Left ventricle myocardium inferior (tissue), 1 donor: Measurements from ENCODE around the gene SPACA7. TPM values are rescaled to one million over a fixed set of nuclear protein-coding genes. Genes with fewer than 3 reads are reported as not detected.

Experiments used
- DNase-seq: peaks from one replicate; pipeline ENCODE4 v3.0.0-alpha.2; 2020
- H3K27ac ChIP-seq: fragments of 200-600 bp; replicated peaks from 2 replicates; pipeline ENCODE4 v1.8.0; 2021
- H3K27me3 ChIP-seq: fragments of 200-600 bp; 2 replicates; pipeline ENCODE4 v1.8.0; 2021; ENCODE audit warnings: low read depth
- H3K36me3 ChIP-seq: fragments of 200-600 bp; 2 replicates; pipeline ENCODE4 v1.8.0; 2021
- H3K4me1 ChIP-seq: fragments of 200-600 bp; 2 replicates; pipeline ENCODE4 v1.8.0; 2021
- H3K4me3 ChIP-seq: fragments of 200-600 bp; 2 replicates; pipeline ENCODE4 v1.8.0; 2021; ENCODE audit warnings: mild to moderate bottlenecking, moderate library complexity
- H3K9me3 ChIP-seq: fragments of 200-600 bp; replicated peaks from 2 replicates; pipeline ENCODE4 v1.8.0; 2021
- intact Hi-C: fragments of 100-400 bp; cut with micrococcal nuclease; formaldehyde crosslinking; loops from one replicate; pipeline ENCODE4 v1.11.0; 2022
- total RNA-seq: library from RNA; stranded (reverse); fragmentation: NEBNext Ultra II Directional; extraction: Animal tissue kit (Norgen Biotek cat#: 25700); gene quantifications from one replicate; pipeline ENCODE4 v1.2.1, GENCODE V29; 2021
- TF ChIP-seq, protein P1 (sequence below): fragments of 200-600 bp; IDR thresholded peaks from 2 replicates; pipeline ENCODE4 v1.8.0; 2021; ENCODE audit warnings: antibody characterized with exemption, mild to moderate bottlenecking, borderline replicate concordance
- donor health status: DM: no; HTN: yes; CAD: no; lungs with severe emphysema.

Gene SPACA7
- total RNA-seq, 1 donor from 2014 or later, result not detected

- intact Hi-C loops, result no loop called here
Observed at GRCh38 chr13:112447306-112447705, 71.2 kb downstream of the SPACA7 start.

DNA sequence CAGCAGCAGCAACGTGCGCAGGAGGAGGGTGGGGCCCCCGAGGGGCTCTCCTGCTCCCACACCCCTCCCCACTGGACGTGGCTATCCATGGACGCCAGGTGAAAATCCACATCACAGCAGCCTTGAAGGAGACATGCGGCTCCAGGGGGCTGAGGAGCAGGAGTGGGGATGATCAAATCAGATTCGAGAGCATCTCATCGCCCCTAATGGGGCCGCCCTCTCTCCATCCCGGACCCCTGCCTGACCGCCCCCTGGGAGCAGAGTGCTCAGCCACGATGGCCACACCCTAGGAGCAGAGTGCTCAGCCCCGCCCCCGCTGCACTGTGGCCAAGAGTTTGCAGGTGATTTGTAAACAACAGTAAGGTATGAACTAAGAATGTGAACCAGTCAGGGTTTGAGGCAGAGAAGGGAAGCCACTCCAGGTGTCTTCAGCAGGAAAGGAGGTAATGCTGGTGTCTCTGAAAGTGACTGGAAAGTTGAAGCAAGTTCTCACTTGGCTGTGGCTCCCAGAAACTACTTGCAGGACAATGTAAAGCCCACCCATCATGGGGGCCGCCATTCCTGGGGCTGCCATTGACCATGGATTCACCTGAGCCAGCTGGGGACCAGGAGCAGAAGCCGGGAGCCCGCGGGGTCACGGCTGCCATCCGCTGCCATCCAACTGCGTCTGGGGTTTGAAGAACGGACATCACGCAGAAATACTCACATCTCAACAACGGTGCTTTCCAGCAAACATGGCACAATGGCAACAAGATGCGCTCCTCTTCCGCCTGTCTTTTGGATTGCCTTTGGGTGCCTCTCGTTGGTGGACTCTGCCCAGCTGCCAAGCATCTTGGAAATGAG, 71.8 kb downstream of the SPACA7 start:
- peaks cover 86% of the 10 kb centered on the region for H3K27me3 ChIP-seq
- no peak overlapping the region for H3K27ac ChIP-seq
- DNase-seq, result no peak
- H3K9me3 ChIP-seq, result no peaks in the 10 kb centered on the region
- intact Hi-C loops, result no loop called here
- TF ChIP-seq, protein P1, sequence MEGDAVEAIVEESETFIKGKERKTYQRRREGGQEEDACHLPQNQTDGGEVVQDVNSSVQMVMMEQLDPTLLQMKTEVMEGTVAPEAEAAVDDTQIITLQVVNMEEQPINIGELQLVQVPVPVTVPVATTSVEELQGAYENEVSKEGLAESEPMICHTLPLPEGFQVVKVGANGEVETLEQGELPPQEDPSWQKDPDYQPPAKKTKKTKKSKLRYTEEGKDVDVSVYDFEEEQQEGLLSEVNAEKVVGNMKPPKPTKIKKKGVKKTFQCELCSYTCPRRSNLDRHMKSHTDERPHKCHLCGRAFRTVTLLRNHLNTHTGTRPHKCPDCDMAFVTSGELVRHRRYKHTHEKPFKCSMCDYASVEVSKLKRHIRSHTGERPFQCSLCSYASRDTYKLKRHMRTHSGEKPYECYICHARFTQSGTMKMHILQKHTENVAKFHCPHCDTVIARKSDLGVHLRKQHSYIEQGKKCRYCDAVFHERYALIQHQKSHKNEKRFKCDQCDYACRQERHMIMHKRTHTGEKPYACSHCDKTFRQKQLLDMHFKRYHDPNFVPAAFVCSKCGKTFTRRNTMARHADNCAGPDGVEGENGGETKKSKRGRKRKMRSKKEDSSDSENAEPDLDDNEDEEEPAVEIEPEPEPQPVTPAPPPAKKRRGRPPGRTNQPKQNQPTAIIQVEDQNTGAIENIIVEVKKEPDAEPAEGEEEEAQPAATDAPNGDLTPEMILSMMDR, result no peak
- H3K4me1 ChIP-seq, result peaks cover 5% of the 10 kb centered on the region
- no peaks in the 10 kb centered on the region for H3K36me3 ChIP-seq
- H3K4me3 ChIP-seq, result no peak overlapping the region

More at GRCh38 chr13:112447306-112447705, 71.2 kb downstream of the SPACA7 start:
- TF ChIP-seq, protein P1, result no peak
- Histone ChIP-seq H3K4me3 (no peak overlapping the region), H3K36me3 (no peaks in the 10 kb centered on the region), H3K27me3 (peaks cover 86% of the 10 kb centered on the region), H3K27ac (no peak overlapping the region), H3K4me1 (peaks cover 5% of the 10 kb centered on the region), H3K9me3 (no peaks in the 10 kb centered on the region)
- no peak for DNase-seq

GRCh38 chr13:112448621-112449544, 72.7 kb downstream of the SPACA7 start:
- no peaks in the 10 kb centered on the region for H3K9me3 ChIP-seq
- H3K27ac ChIP-seq, result no peak overlapping the region
- peaks cover under 1% of the 10 kb centered on the region for H3K4me1 ChIP-seq
- DNase-seq, result no peak
- H3K4me3 ChIP-seq, result no peak overlapping the region
- H3K27me3 ChIP-seq, result peaks cover 86% of the 10 kb centered on the region
- H3K36me3 ChIP-seq, result no peaks in the 10 kb centered on the region
- intact Hi-C loops, result no loop called here
- TF ChIP-seq, protein P1, result no peak

DNA sequence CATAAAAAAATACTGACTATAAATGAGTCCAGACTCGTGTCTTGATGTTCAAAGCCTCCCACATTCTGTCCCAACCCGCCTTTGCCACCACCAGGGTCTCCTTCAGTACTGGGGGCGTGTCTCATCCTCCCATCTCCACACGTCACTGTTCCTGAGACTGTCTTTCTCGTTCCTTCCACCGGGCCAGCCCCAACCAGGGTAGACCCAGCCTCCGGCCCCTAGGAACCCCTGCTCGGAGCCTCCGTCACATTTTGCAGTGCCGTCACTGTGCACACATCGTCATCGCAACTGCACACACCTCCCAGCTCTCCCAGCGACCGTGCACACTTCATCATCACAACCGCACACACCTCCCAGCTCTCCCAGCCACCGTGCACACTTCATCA, 73.4 kb downstream of the SPACA7 start:
- H3K27ac ChIP-seq, result no peak overlapping the region
- no peaks in the 10 kb centered on the region for H3K36me3 ChIP-seq
- TF ChIP-seq, protein P1, result no peak
- H3K27me3 ChIP-seq, result peaks cover 86% of the 10 kb centered on the region
- DNase-seq, result no peak
- no peak overlapping the region for H3K4me3 ChIP-seq
- H3K9me3 ChIP-seq, result no peaks in the 10 kb centered on the region
- no peaks in the 10 kb centered on the region for H3K4me1 ChIP-seq
- intact Hi-C loops, result no loop called here

GRCh38 chr13:112450118-112450903, 74.2 kb downstream of the SPACA7 start:
- no peaks in the 10 kb centered on the region for H3K9me3 ChIP-seq
- no peaks in the 10 kb centered on the region for H3K36me3 ChIP-seq
- H3K4me1 ChIP-seq, result no peaks in the 10 kb centered on the region
- H3K27ac ChIP-seq, result no peak overlapping the region
- DNase-seq, result no peak
- intact Hi-C loops, result no loop called here
- TF ChIP-seq, protein P1, result no peak
- peaks cover 86% of the 10 kb centered on the region for H3K27me3 ChIP-seq
- no peak overlapping the region for H3K4me3 ChIP-seq
